GM19397 (cell line): Measurements from ENCODE around the gene DYRK4.

ENCODE experiments used
- ATAC-seq: cut with Tn5 transposase; IDR thresholded peaks from one replicate; pipeline ENCODE4 v1.9.1; 2021; ENCODE audit warnings: mild to moderate bottlenecking, moderate library complexity; ENCODE audit not compliant: unreplicated experiment

Gene DYRK4

GRCh38 chr12:4610481-4610880 lies 48.5 kb downstream of the DYRK4 start:
- ATAC-seq, result no peak

- no peak for ATAC-seq
Measured at GRCh38 chr12:4615667-4616066, 53.7 kb downstream of the DYRK4 start.

GRCh38 chr12:4621511-4621910 lies 59.5 kb downstream of the DYRK4 start:
- no peak for ATAC-seq

- ATAC-seq, result no peak
Measured at GRCh38 chr12:4626543-4626942, 64.5 kb downstream of the DYRK4 start.

GRCh38 chr12:4628406-4628805 lies 66.4 kb downstream of the DYRK4 start:
- ATAC-seq, result no peak

- no peak for ATAC-seq
Measured at GRCh38 chr12:4630262-4630661, 68.3 kb downstream of the DYRK4 start.

- no peak for ATAC-seq
Measured at GRCh38 chr12:4643747-4644146, 81.7 kb downstream of the DYRK4 start.

- ATAC-seq, result no peak
Measured at GRCh38 chr12:4645023-4645422, 83.0 kb downstream of the DYRK4 start.

- peak; percentile 39 for ATAC-seq
Measured at GRCh38 chr12:4648104-4648500, 86.1 kb downstream of the DYRK4 start.

- peak; percentile 68 for ATAC-seq
Measured at GRCh38 chr12:4648501-4649357, 86.7 kb downstream of the DYRK4 start, which contains the start of the genes AKAP3 and NDUFA9. TSS of gene AKAP3 (minus strand) at chr12:4649051. CDS start at chr12:4638196, 10,855 bp downstream. TSS of gene NDUFA9 (plus strand) at chr12:4649114. CDS start at chr12:4649127, 13 bp downstream.

- ATAC-seq, result no peak
Measured at GRCh38 chr12:4649358-4649661, 87.3 kb downstream of the DYRK4 start.

- no peak for ATAC-seq
Measured at GRCh38 chr12:4653257-4653656, 91.2 kb downstream of the DYRK4 start.

- no peak for ATAC-seq
Measured at GRCh38 chr12:4653691-4654090, 91.7 kb downstream of the DYRK4 start.
